ENCODE data around the gene RXFP1.
A peak's percentile ranks its signal among the peaks of the same experiment; 100 is the strongest.
"Not testable (repeated sequence)": the region's sequence is repeated elsewhere in the genome, so short reads cannot be mapped to it uniquely, and the experiment has no call there.

The RXFP1 gene

DNA sequence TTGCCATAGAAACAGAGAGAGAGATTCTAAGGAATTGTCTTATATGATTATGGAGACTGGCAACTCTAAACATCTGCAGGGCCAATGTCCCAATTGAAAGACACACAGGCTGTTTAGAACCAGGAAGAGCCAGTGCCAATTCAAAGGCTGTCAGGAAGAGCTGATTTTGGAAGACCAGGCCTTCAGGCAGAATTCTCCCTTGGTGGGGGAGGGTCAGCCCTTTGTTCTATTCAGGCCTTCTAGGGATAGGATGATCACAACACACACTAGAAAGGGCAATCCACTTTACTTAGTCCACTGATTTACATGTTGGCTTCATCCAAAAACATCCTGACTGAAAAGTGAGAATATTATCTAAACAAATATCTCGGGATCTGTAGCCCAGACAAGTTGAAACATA is 134.8 kb downstream of the RXFP1 start:
- H3K36me3 Mint-ChIP-seq (ENCODE audit: low read depth) = no peaks in the 10 kb centered on the region
- peaks cover 5% of the 10 kb centered on the region for H3K4me1 Mint-ChIP-seq (ENCODE audit: low read depth)
- intact Hi-C loops (cut with micrococcal nuclease) = no loop called here
- H3K27me3 Mint-ChIP-seq = no peaks in the 10 kb centered on the region
- no peak overlapping the region for H3K4me3 Mint-ChIP-seq
- no peaks in the 10 kb centered on the region for H3K9me3 Mint-ChIP-seq
- H3K27ac Mint-ChIP-seq = no peak overlapping the region

DNA sequence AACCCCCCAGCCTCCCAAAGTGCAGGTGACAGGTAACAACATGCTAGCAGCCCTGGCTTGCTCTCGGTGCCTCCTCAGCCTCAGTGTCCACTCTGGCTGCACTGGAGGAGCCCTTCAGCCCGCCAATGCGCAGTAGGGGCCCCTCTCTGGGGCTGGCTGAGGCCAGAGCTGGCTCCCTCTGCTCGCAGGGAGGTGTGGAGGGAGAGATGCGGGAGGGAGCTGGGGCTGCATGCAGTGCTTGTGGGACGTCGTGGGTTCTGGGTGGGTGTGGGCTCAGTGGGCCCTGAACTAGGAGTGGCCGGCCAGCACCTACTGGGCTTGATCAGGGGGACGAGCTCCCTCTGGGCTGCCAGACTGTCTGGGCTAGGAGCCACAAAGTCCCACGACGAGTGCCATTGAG is 135.6 kb downstream of the RXFP1 start:
- Mint-ChIP-seq H3K4me3 (no peak overlapping the region), H3K27ac (no peak overlapping the region), H3K36me3 (ENCODE audit: low read depth) (no peaks in the 10 kb centered on the region), H3K9me3 (no peaks in the 10 kb centered on the region), H3K27me3 (no peaks in the 10 kb centered on the region), H3K4me1 (ENCODE audit: low read depth) (peaks cover 5% of the 10 kb centered on the region)
- intact Hi-C loops (cut with micrococcal nuclease) = no loop called here

DNA sequence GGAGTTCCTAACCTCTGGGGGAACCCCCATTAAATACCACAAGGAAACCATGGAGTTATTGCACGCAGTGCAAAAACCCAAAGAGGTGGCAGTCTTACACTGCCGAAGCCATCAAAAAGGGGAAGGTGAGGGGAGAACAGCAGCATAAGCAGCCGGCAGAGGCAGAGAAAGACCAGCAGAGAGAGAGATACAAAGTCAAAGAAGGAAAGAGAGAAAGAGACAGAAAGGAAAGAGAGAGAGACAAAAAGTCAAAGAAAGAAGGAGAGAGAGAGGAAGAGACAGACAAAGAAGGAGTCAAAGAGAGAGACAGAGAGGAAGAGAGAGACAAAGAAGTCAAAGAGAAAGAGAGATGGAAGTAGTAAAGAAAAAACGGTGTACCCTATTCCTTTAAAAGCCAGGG is 141.6 kb downstream of the RXFP1 start:
- H3K4me3 Mint-ChIP-seq = peak overlapping the region; percentile 4

DNA sequence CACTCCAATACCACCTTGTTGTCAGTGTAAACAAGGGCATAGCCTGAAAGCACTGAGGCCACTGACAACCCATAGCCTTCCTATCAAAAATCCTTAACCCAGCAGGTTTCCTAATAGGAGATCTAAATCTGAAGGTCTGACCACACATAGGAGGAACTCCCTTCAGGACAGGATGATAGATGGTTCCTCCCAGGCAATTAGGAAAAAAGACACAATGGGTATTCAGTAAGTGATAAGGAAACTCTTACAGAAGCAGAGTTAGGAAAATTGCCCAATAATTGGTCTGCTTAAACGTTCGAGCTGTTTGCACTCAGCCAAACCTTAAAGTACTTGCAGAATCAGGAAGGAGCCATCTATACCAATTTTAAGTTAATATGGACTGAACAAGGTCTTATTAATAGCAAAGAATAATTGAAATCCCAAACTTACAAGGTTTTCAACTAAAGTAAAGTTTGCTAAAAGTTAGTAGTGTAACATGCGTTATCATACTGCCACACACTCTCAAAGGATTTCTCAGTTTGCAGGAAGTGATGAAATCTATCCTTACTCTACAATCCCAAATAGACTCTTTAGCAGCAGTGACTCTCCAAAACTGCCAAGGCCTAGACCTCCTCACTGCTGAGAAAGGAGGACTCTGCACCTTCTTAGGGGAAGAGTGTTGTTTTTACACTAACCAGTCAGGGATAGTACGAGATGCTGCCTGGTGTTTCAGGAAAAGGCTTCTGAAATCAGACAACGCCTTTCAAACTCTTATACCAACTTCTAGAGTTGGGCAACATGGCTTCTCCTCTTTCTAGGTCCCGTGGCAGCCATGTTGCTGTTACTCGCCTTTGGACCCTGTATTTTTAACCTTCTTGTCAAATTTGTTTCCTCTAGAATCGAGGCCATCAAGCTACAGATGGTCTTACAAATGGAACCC is 142.3 kb downstream of the RXFP1 start:
- H3K36me3 Mint-ChIP-seq (ENCODE audit: low read depth); H3K27me3 Mint-ChIP-seq; H3K4me3 Mint-ChIP-seq; H3K9me3 Mint-ChIP-seq; H3K4me1 Mint-ChIP-seq (ENCODE audit: low read depth); intact Hi-C loops (cut with micrococcal nuclease): not testable (repeated sequence)
- H3K27ac Mint-ChIP-seq = peak overlapping the region; percentile 34

More for the DNA sequence above, 141.6 kb downstream of the RXFP1 start:
- H3K36me3 Mint-ChIP-seq (ENCODE audit: low read depth); H3K4me1 Mint-ChIP-seq (ENCODE audit: low read depth); intact Hi-C loops (cut with micrococcal nuclease); H3K9me3 Mint-ChIP-seq; H3K27me3 Mint-ChIP-seq: not testable (repeated sequence)
- H3K27ac Mint-ChIP-seq = peak overlapping the region; percentile 28

DNA sequence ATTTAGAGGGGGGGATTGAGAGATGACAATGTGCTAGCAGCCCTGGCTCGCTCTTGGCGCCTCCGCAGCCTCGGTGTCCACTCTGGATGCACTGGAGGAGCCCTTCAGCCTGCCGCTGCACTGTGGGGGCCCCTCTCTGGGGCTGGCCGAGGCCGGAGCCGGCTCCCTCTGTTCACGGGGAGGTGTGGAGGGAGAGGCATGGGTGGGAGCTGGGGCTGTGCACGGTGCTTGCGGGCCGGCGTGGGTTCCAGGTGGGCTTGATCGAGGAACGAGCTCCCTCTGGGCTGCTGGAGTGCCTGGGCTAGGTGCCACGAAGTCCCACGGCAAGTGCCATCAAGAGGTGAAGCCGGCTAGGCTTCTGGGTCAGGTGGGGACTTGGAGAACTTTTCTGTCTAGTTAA is 143.1 kb downstream of the RXFP1 start:
- Mint-ChIP-seq H3K9me3 (no peaks in the 10 kb centered on the region), H3K36me3 (ENCODE audit: low read depth) (no peaks in the 10 kb centered on the region), H3K4me1 (ENCODE audit: low read depth) (peaks cover 7% of the 10 kb centered on the region), H3K27me3 (no peaks in the 10 kb centered on the region), H3K4me3 (no peak overlapping the region), H3K27ac (peak overlapping the region; percentile 34)
- intact Hi-C loops (cut with micrococcal nuclease) = no loop called here

DNA sequence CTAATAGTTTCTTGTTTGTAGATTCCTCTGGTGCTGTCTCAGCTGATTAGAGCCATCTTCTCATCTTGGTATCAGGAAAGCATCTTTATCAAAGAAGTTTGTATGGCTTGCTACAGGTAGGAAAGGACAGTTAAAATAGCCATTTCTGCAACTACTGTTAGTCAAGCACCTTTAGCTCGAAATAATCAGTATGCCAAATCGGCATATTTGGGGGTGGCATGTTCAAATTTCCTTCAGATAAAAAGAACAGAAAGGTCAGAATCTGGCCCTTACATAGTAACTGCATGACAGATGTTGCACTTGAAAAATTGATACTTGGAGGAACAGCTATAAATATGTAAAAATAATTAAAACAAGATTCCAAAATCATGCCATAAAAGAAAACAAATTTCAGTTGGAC is 145.2 kb downstream of the RXFP1 start:
- Mint-ChIP-seq H3K27ac (no peak overlapping the region), H3K4me3 (no peak overlapping the region), H3K36me3 (ENCODE audit: low read depth) (peaks cover 11% of the 10 kb centered on the region), H3K4me1 (ENCODE audit: low read depth) (peaks cover 17% of the 10 kb centered on the region), H3K9me3 (no peaks in the 10 kb centered on the region), H3K27me3 (no peaks in the 10 kb centered on the region)
- intact Hi-C loops (cut with micrococcal nuclease) = no loop called here

DNA sequence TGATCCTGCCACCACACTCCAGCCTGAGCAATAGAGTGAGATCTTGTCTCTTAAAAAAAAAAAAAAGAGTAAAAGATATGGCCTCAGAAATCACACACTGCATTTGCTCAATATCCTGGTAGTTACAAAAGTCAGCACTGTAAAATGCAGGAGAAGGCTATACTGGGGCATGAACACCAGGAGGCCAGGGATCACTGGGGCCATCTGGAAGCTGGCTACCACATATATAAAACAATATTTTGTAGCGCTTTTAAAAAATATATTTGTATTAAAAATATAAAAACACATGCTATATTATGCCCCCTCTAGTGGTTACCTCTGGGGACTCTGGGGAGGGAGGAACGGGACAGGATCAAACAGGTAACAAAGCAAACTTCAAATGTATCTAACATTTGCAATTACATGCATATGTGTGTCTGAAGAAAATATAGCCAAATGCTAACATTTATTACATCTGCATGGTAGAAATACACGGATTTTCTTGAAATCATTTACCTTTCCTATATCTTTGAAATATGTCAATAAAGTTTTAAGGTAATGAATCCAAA is 146.0 kb downstream of the RXFP1 start:
- H3K4me1 Mint-ChIP-seq (ENCODE audit: low read depth) = peaks cover 23% of the 10 kb centered on the region
- H3K4me3 Mint-ChIP-seq = no peak overlapping the region
- no peak overlapping the region for H3K27ac Mint-ChIP-seq
- H3K9me3 Mint-ChIP-seq = no peaks in the 10 kb centered on the region
- H3K27me3 Mint-ChIP-seq = no peaks in the 10 kb centered on the region
- intact Hi-C loops (cut with micrococcal nuclease) = no loop called here
- H3K36me3 Mint-ChIP-seq (ENCODE audit: low read depth) = peaks cover 19% of the 10 kb centered on the region

DNA sequence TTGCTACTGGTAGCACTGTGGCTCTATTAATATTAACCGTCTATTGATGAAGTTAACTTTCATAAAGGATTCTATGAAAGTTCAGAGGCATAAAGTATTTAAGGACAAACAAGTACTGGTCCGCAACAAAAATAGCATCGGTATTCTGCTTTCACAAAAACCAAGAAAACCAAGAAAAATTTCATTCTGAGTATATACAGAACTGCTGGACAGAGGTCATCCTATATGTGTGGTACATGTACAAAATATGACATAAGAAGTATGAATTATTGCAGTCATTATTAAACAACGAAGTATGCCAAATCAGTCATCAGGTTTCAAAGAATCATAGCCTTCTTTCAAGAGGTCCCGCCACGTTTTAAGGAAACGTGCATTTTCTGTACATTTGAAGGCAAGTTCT is 147.6 kb downstream of the RXFP1 start:
- H3K27me3 Mint-ChIP-seq = no peaks in the 10 kb centered on the region
- intact Hi-C loops (cut with micrococcal nuclease) = no loop called here
- peaks cover 18% of the 10 kb centered on the region for H3K4me1 Mint-ChIP-seq (ENCODE audit: low read depth)
- H3K9me3 Mint-ChIP-seq = no peaks in the 10 kb centered on the region
- no peak overlapping the region for H3K27ac Mint-ChIP-seq
- H3K36me3 Mint-ChIP-seq (ENCODE audit: low read depth) = peaks cover 19% of the 10 kb centered on the region
- H3K4me3 Mint-ChIP-seq = no peak overlapping the region

DNA sequence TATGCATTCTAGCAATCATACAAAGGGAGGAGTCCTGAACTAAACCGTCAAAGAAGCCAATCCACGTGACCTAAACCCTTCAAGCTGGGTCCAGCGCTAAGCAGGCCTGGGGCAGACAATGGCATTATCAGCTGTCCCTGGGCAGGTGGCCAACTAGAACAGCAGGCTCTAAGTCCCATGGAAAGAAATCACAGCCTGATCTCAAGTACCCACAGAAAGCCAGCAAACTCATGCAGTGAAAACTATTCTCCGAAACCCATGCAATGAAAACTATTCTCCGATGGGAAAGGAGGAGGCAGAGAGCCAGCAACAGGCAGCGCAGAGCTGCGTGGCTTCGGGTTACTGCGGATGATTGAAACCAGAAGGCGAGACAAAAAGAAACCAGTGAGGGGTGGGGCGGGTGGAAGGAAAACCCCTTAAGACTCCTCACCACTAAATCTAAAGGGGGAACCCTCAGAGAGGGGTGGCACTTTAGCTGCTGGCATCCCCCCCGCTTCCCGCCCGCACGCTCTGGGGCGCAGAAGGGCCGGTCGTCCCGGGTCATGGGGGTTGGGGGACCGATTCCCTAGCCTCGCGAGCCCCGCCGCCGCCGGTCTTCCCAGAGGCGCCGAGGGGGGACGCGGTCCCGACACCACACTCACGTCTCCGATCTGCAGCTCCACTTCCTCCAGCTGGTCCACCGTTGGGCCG is 149.4 kb downstream of the RXFP1 start:
- intact Hi-C loops (cut with micrococcal nuclease) = no loop called here
- H3K27ac Mint-ChIP-seq = peak overlapping the region; percentile 96
- H3K36me3 Mint-ChIP-seq (ENCODE audit: low read depth) = peaks cover 19% of the 10 kb centered on the region
- no peaks in the 10 kb centered on the region for H3K9me3 Mint-ChIP-seq
- no peaks in the 10 kb centered on the region for H3K27me3 Mint-ChIP-seq
- peaks cover 18% of the 10 kb centered on the region for H3K4me1 Mint-ChIP-seq (ENCODE audit: low read depth)
- peak overlapping the region; percentile 94 for H3K4me3 Mint-ChIP-seq

DNA sequence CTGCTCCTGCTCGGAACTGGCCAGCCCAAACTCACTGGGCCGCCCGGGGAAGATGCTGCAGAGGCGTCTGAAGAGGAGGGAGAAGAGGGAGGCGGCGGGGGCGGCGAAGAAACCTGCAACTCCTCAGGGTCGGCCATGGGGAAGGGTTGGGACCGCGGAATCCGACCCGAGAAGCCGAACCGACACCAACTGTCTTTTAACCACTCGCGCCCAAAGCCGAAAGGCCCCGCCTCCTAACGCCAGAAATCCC is 149.9 kb downstream of the RXFP1 start, which contains the start of gene C4orf46:
TSS of gene C4orf46 (minus strand) at position 223 of the 250 bp plus-strand sequence. CDS start at position 137, 86 bp downstream.
- H3K4me3 Mint-ChIP-seq = peak within 1 kb of the TSS; percentile 94
- H3K27me3 Mint-ChIP-seq = no peaks in the 10 kb centered on the region
- H3K9me3 Mint-ChIP-seq = no peaks in the 10 kb centered on the region
- peak within 1 kb of the TSS; percentile 96 for H3K27ac Mint-ChIP-seq
- H3K36me3 Mint-ChIP-seq (ENCODE audit: low read depth) = peaks cover 19% of the 10 kb centered on the region
- intact Hi-C loops (cut with micrococcal nuclease) = no loop called here
- H3K4me1 Mint-ChIP-seq (ENCODE audit: low read depth) = peaks cover 18% of the 10 kb centered on the region

DNA sequence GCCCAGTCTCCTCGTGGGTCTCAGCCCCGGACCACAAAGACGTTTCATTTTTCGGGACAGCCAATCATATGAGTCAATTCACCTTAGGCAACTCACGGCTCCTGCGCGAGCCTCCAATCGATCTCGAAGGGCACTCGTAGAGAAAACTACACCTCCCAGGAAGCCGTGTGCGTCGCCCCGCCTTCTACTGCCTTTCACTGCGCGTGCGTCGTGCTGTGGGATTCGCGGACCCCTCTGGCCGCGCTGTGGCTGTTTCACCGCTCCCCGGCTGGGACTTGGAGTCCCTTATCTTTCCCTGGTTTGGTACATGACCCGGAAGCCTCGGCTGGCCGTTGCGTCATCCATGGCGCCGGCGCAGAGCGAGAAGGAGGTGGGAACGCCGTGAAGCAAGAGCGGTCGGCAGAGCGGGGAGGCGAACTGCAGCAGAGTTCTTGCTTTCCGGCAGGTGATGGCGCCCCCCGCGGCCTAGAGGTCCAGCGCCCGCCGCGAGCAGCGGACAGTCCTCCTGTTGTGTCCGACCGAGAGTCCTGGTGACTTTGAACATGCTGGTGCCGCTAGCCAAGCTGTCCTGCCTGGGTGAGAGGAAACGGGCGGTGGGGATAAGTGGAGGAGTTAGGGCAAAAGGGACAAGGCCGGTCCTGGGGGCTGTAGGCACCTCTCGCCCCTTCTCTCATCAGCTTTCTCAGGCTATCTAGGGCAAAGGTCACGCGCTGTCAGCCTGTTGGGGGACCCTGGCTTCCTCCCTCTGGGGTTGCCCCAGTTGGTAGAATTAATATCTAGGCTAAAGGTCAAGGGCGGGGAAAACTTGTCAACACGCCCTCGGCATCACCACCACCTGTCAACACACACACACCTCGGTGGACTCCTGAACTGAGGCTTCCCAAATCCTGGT is 150.5 kb downstream of the RXFP1 start, which contains the start of gene ETFDH:
TSS of gene ETFDH (plus strand) at position 382 of the 892 bp plus-strand sequence. CDS start at position 543, 161 bp downstream.
- intact Hi-C loops (cut with micrococcal nuclease) = loop anchor here (1.0 kb wide), 1 partner anchor 51 kb away; the partner anchor contains the start of gene PPID
- Mint-ChIP-seq H3K36me3 (ENCODE audit: low read depth) (peaks cover 19% of the 10 kb centered on the region), H3K4me3 (peak within 1 kb of the TSS; percentile 94), H3K4me1 (ENCODE audit: low read depth) (peaks cover 18% of the 10 kb centered on the region), H3K27ac (peak within 1 kb of the TSS; percentile 96), H3K27me3 (no peaks in the 10 kb centered on the region), H3K9me3 (no peaks in the 10 kb centered on the region)

DNA sequence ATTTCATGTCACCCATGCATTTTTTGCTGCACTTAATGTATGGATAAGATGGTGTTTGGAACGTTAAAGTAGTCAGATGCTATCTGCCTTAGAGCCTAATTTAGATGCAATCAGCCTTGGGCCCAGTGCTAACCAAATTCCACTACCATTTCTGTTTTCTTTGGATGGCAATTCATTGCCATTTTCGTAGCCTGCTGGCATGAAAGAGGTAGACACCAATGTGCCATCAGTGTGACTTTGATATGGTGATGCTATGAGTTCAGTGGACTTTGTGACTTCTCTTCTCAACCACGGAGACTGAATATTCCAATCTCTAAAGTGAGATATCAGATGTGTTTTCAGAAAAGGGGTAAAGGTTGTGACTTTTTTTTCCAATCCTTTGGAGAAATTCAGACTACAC is 152.0 kb downstream of the RXFP1 start:
- H3K27ac Mint-ChIP-seq = no peak overlapping the region
- no peaks in the 10 kb centered on the region for H3K27me3 Mint-ChIP-seq
- intact Hi-C loops (cut with micrococcal nuclease) = no loop called here
- no peaks in the 10 kb centered on the region for H3K9me3 Mint-ChIP-seq
- no peak overlapping the region for H3K4me3 Mint-ChIP-seq
- H3K36me3 Mint-ChIP-seq (ENCODE audit: low read depth) = peaks cover 19% of the 10 kb centered on the region
- H3K4me1 Mint-ChIP-seq (ENCODE audit: low read depth) = peaks cover 18% of the 10 kb centered on the region

DNA sequence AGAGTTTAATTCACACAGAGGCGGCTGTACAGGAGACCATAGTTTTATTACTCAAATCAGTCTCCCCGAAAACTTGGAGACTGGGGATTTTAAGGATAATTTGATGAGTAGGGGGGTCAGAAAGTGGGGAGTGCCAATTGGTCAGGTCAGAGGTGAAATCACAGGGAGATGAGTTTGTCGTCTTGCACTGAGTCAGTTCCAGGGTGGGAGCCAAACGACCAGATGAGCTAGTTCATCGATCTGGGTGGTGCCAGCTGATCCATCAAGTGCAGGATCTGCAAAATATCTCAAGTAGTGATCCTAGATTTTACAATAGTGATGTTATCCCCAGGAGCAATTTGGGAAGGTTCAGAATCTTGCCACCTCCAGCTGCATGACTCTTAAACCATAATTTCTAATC is 154.4 kb downstream of the RXFP1 start:
- intact Hi-C loops (cut with micrococcal nuclease) = no loop called here
- Mint-ChIP-seq H3K27ac (no peak overlapping the region), H3K4me3 (no peak overlapping the region), H3K9me3 (no peaks in the 10 kb centered on the region), H3K36me3 (ENCODE audit: low read depth) (peaks cover 16% of the 10 kb centered on the region), H3K4me1 (ENCODE audit: low read depth) (peaks cover 10% of the 10 kb centered on the region), H3K27me3 (no peaks in the 10 kb centered on the region)

Data from dendritic cell treated with granulocyte-macrophage colony-stimulating factor and Interleukin-4, amounts not matched to agents 40 ng/mL and 50 ng/mL, for 4 days (primary cell).